ENCODE measurements around the gene MPDZ. TPM values are rescaled to one million over a fixed set of nuclear protein-coding genes. Genes with fewer than 3 reads are reported as not detected.

Gene MPDZ, protein sequence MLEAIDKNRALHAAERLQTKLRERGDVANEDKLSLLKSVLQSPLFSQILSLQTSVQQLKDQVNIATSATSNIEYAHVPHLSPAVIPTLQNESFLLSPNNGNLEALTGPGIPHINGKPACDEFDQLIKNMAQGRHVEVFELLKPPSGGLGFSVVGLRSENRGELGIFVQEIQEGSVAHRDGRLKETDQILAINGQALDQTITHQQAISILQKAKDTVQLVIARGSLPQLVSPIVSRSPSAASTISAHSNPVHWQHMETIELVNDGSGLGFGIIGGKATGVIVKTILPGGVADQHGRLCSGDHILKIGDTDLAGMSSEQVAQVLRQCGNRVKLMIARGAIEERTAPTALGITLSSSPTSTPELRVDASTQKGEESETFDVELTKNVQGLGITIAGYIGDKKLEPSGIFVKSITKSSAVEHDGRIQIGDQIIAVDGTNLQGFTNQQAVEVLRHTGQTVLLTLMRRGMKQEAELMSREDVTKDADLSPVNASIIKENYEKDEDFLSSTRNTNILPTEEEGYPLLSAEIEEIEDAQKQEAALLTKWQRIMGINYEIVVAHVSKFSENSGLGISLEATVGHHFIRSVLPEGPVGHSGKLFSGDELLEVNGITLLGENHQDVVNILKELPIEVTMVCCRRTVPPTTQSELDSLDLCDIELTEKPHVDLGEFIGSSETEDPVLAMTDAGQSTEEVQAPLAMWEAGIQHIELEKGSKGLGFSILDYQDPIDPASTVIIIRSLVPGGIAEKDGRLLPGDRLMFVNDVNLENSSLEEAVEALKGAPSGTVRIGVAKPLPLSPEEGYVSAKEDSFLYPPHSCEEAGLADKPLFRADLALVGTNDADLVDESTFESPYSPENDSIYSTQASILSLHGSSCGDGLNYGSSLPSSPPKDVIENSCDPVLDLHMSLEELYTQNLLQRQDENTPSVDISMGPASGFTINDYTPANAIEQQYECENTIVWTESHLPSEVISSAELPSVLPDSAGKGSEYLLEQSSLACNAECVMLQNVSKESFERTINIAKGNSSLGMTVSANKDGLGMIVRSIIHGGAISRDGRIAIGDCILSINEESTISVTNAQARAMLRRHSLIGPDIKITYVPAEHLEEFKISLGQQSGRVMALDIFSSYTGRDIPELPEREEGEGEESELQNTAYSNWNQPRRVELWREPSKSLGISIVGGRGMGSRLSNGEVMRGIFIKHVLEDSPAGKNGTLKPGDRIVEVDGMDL (N-terminal part only)
- 46.4 and 62.6 TPM in 2 replicates for total RNA-seq

DNA sequence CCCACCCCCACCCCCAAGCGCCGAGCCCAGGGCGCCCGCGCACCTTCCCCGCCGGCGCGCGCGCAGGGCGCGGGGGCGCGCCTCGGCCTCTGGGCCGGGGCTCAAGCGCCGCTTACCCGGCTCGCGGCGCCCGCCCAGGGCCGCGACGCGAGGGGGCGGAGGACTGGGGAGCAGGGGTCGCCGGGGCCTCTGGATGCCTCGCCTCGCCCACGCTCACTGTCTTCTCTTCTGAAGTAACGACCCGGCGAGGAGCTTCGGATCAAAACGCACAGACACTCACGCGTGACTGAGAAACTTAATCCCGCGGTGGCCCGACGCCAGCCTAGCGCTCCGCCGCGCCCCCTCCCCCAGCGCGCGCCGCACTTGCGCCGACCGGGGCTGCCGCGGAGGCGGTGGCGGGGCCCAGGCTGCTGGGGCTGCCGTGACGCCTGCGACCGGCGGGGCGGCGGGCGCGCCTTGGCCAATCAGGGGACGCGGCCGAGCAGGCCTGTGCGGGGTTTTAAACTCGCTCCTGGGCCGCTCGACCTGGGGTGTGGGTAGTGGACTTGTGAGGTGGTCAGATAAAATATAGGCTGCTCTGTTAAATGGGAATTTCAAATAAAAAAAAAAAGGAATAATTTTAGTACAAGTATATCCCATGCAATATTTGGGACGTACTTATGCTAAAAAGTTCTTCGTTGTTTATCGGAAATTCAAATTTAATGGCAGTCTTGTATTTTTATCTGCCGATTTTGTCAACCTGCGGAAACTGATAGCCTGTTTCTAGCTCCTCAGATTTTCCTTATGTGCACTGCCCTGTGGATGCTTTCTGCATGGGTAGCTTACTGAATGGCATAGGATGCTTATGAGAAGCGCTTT lies at the start of gene MPDZ:
MPDZ (minus strand) TSS at position 409 of the 858 bp plus-strand sequence. CDS start 29,377 bp downstream, outside the sequence.
- peak within 1 kb of the TSS; percentile 84 for H3K4me3 ChIP-seq (ENCODE audit: low read depth, low read length)
- TF ChIP-seq, protein P1, sequence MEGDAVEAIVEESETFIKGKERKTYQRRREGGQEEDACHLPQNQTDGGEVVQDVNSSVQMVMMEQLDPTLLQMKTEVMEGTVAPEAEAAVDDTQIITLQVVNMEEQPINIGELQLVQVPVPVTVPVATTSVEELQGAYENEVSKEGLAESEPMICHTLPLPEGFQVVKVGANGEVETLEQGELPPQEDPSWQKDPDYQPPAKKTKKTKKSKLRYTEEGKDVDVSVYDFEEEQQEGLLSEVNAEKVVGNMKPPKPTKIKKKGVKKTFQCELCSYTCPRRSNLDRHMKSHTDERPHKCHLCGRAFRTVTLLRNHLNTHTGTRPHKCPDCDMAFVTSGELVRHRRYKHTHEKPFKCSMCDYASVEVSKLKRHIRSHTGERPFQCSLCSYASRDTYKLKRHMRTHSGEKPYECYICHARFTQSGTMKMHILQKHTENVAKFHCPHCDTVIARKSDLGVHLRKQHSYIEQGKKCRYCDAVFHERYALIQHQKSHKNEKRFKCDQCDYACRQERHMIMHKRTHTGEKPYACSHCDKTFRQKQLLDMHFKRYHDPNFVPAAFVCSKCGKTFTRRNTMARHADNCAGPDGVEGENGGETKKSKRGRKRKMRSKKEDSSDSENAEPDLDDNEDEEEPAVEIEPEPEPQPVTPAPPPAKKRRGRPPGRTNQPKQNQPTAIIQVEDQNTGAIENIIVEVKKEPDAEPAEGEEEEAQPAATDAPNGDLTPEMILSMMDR (IDR thresholded peaks at IDR 0.05; ENCODE audit: insufficient read depth, low read depth, low read length) = no peak
- peak; percentile 76 for DNase-seq (ENCODE audit: low read depth)

DNA sequence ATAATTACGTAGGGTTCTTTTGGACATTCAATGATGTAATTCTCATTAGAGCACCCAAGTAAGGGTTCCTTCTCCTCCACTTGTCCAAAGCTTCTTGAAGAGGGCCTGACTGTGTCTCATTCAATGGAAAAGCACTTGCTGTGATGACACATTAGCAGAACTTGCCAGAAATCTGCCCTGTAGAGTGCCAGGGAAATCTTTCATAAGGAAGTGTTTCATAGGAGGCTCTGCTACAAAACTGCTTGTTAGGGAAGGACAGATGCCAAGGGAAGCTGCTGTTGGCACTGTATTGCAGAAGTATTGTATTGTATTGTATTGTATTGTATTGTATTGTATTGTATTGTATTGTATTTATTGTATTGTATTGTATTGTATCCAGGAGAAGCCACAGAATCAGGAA lies 45.5 kb upstream of the MPDZ start:
- H3K4me3 ChIP-seq (ENCODE audit: low read depth, low read length) = no peak overlapping the region
- TF ChIP-seq, protein P1 (IDR thresholded peaks at IDR 0.05; ENCODE audit: insufficient read depth, low read depth, low read length) = no peak
- no peak for DNase-seq (ENCODE audit: low read depth)

DNA sequence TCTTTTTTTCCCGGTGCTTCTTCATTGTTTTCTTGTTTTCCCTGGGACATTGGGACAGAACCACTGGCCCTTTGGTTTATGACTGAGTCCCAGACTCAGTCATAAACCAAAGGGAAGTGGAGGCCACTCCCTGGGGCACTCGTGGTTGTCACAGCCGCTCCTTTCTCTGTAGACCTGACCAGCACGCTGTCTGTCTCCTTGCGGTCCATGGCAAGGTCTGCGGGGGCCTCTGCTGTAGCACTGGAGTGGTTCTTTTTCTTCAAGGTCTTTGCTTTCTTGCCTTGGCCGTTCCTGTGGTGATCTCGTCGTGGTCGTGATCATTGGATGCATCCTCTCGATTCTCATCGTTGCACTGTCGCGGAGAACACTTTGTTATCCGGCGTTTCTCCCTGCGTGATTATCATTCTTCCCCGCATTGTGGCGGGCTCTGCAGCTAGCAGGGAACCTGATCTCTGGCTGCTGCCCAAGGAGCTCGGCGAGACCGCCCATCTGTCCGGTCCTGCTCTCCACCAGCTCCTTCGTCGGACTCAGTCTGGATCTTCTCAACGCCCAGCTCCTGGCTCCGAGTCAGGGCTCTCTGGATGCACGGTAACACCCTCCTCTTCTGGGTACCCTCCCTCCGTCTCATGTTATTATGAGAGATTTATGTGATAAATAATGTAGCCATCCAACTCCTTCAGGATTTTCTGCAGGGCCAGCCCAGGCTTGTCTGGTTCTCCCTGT lies 43.5 kb upstream of the MPDZ start:
- DNase-seq (ENCODE audit: low read depth) = no peak
- no peak overlapping the region for H3K4me3 ChIP-seq (ENCODE audit: low read depth, low read length)
- TF ChIP-seq, protein P1 (IDR thresholded peaks at IDR 0.05; ENCODE audit: insufficient read depth, low read depth, low read length) = no peak

DNA sequence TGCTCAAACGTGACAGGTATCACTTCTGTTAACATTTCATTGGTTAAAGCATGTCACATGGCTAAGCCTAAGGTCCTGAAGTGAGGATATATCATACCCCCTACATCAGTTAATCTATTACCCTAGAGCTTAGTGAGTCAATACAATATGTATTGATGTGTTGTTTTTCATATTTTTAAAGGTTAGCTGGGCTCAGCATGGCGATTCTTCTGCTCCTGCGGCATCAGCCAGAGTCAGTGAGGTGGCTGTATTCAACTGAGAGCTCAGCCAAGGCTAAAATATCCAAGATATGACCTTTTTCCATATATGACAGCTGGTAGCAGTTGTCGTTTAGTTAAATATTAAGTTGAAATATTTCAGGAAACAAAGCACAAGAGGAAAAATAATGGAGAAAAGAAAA lies 38.5 kb upstream of the MPDZ start:
- no peak for DNase-seq (ENCODE audit: low read depth)
- TF ChIP-seq, protein P1 (IDR thresholded peaks at IDR 0.05; ENCODE audit: insufficient read depth, low read depth, low read length) = no peak
- H3K4me3 ChIP-seq (ENCODE audit: low read depth, low read length) = no peak overlapping the region

DNA sequence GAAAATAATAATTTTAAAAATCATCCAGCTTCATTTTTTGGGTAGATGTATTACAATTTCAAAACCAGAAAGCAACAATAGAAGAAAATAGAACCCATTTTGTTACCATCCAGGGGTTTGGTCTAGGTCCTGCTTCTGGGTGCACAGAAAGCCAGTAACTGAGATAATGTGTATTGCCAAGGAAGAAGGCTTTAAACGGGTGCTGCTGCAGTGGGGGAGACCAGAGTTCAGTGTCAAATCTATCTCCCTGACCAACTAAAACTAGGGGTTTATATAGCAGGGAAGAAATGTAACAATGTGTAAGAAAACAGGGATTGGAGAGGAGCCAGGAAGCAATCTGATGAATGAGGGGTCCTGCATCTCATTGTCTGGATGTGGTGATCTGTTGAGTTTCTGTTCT lies 17.5 kb upstream of the MPDZ start:
- no peak overlapping the region for H3K4me3 ChIP-seq (ENCODE audit: low read depth, low read length)
- DNase-seq (ENCODE audit: low read depth) = no peak
- TF ChIP-seq, protein P1 (IDR thresholded peaks at IDR 0.05; ENCODE audit: insufficient read depth, low read depth, low read length) = no peak
